ENCODE measurements around the gene HSPB1. TPM values are rescaled to one million over a fixed set of nuclear protein-coding genes. Genes with fewer than 3 reads are reported as not detected.

HSPB1 gene
- total and polyA plus RNA-seq, 2 donors: 67.7 to 1,040 TPM

DNA sequence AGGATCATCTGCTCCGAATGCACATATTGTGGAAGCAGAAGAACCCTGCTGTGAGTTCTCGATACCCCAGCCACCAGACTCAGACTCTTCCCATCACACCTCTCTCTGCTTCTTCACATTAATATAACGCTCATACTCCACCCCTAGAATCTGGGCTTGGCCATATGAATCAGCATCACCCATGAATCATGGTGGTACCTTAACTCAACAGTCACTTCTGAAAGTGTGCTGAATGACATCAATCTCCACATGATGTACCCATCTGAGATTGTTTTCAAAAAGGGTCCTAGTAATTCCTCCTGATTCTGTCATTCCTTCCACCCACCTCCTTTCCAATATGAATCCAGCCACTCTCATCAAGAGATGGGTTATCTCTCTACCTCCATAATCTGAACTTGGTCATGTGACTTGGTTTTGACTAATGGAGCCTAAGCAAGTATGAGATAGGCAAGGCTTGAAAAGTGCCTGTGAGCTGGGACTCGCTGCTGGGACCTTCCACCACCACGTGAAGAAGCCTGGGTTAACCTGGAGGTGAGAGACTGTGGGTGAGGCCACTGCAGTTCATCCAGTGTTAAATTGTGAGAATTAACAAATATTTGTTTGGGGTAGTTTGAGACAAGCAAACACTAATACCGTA, 40.9 kb downstream of the HSPB1 start:
- DNase-seq (ENCODE audit: low read depth in 6 of 9, low spot score in 9 of 9): no peak
- peaks cover 4 to 9% of the 10 kb centered on the region in 2 donors for H3K4me1 ChIP-seq (ENCODE audit: control insufficient read depth in 2 of 2, insufficient read depth in 2 of 2, low read length in 2 of 2)
- no peaks in the 10 kb centered on the region for H3K27me3 ChIP-seq (ENCODE audit: control insufficient read depth in 2 of 2, insufficient read depth in 1 of 2, low read length in 1 of 2)
- 97% methylated on average over 6 of the region's 6 CpGs for WGBS
- peaks cover 41 to 65% of the 10 kb centered on the region in 2 donors for H3K36me3 ChIP-seq (ENCODE audit: control insufficient read depth in 2 of 2, insufficient read depth in 2 of 2, low read length in 1 of 2)
- H3K4me3 ChIP-seq (ENCODE audit: low read length in 2 of 2): no peak overlapping the region
- H3K9me3 ChIP-seq (ENCODE audit: control insufficient read depth in 2 of 2, insufficient read depth in 1 of 2, low read length in 1 of 2): no peaks in the 10 kb centered on the region
- no peak overlapping the region for H3K27ac ChIP-seq (ENCODE audit: low read depth in 1 of 2, low read length in 1 of 2)

DNA sequence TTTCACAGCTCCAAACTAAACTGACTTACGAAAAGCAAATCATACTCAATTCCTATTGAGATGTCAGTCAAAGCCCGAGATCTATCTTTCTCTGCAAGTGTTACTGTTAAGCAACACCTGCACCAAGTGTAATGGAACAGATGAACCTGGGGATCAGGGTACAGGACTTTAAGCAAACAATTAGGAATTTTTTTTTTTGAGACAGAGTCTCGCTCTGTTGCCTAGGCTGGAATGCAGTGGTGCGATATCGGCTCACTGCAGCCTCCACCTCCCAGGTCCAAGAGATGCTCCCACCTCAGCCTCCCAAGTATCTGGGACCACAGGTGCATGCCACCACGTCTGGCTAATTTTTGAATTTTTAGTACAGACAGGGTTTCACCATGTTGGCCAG, 41.5 kb downstream of the HSPB1 start:
- Histone ChIP-seq H3K9me3 (ENCODE audit: control insufficient read depth in 2 of 2, insufficient read depth in 1 of 2, low read length in 1 of 2) (no peaks in the 10 kb centered on the region), H3K4me1 (ENCODE audit: control insufficient read depth in 2 of 2, insufficient read depth in 2 of 2, low read length in 2 of 2) (peaks cover 4 to 9% of the 10 kb centered on the region in 2 donors), H3K27me3 (ENCODE audit: control insufficient read depth in 2 of 2, insufficient read depth in 1 of 2, low read length in 1 of 2) (no peaks in the 10 kb centered on the region), H3K4me3 (ENCODE audit: low read length in 2 of 2) (no peak overlapping the region), H3K27ac (ENCODE audit: low read depth in 1 of 2, low read length in 1 of 2) (no peak overlapping the region), H3K36me3 (ENCODE audit: control insufficient read depth in 2 of 2, insufficient read depth in 2 of 2, low read length in 1 of 2) (peaks cover 41 to 66% of the 10 kb centered on the region in 2 donors)
- WGBS: 98% methylated on average over 6 of the region's 6 CpGs
- no peak for DNase-seq (ENCODE audit: low read depth in 6 of 9, low spot score in 9 of 9)

DNA sequence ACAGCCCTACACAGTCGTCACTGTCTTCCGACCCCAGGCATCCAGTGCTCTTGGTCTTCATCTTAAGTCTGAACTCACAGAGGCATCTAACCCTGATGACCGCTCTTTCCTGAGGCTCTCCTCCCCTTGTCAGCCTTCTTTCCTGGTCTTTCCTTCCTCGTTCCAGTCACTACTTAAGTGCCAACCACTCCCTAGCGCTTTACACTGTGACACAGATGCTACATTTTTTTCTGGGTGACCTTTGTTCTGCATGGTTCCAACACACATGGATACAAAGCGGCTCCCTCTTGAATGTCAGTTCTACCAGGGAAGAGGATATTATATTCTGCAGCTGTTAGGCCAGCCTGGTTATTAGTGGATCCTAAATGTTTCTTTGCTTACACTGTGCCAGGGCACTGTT, 43.6 kb downstream of the HSPB1 start:
- H3K4me3 ChIP-seq (ENCODE audit: low read length in 2 of 2): no peak overlapping the region
- peaks cover 4 to 9% of the 10 kb centered on the region in 2 donors for H3K4me1 ChIP-seq (ENCODE audit: control insufficient read depth in 2 of 2, insufficient read depth in 2 of 2, low read length in 2 of 2)
- H3K27me3 ChIP-seq (ENCODE audit: control insufficient read depth in 2 of 2, insufficient read depth in 1 of 2, low read length in 1 of 2): no peaks in the 10 kb centered on the region
- H3K27ac ChIP-seq (ENCODE audit: low read depth in 1 of 2, low read length in 1 of 2): no peak overlapping the region
- H3K9me3 ChIP-seq (ENCODE audit: control insufficient read depth in 2 of 2, insufficient read depth in 1 of 2, low read length in 1 of 2): no peaks in the 10 kb centered on the region
- DNase-seq (ENCODE audit: low read depth in 6 of 9, low spot score in 9 of 9): no peak
- WGBS: 98% methylated on average over 6 of the region's 6 CpGs
- H3K36me3 ChIP-seq (ENCODE audit: control insufficient read depth in 2 of 2, insufficient read depth in 2 of 2, low read length in 1 of 2): peaks cover 53 to 72% of the 10 kb centered on the region in 2 donors

DNA sequence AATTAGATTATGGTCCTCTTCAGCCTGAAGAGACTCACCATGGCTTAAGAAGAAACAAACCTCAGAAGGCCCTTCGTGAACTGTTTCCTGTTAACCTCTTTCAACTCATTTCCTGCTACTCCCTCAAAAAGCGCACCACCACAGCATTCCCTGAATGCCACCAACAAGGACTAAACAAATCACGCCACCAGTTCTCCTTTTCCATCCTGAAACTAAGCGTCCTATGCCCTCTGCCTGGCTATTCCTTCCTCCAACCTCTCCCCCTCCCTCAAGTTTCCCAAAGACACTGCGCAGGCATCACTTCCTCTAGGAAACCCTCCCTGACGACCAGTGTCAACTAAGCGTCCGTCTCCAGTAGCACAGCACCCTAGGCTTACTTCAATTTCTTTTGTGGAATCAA, 44.3 kb downstream of the HSPB1 start:
- Histone ChIP-seq H3K4me3 (ENCODE audit: low read length in 2 of 2) (no peak overlapping the region), H3K4me1 (ENCODE audit: control insufficient read depth in 2 of 2, insufficient read depth in 2 of 2, low read length in 2 of 2) (peaks cover 4 to 9% of the 10 kb centered on the region in 2 donors), H3K27ac (ENCODE audit: low read depth in 1 of 2, low read length in 1 of 2) (no peak overlapping the region), H3K9me3 (ENCODE audit: control insufficient read depth in 2 of 2, insufficient read depth in 1 of 2, low read length in 1 of 2) (no peaks in the 10 kb centered on the region), H3K27me3 (ENCODE audit: control insufficient read depth in 2 of 2, insufficient read depth in 1 of 2, low read length in 1 of 2) (no peaks in the 10 kb centered on the region), H3K36me3 (ENCODE audit: control insufficient read depth in 2 of 2, insufficient read depth in 2 of 2, low read length in 1 of 2) (peaks cover 56 to 72% of the 10 kb centered on the region in 2 donors)
- WGBS: 77% methylated on average over 8 of the region's 8 CpGs
- DNase-seq (ENCODE audit: low read depth in 6 of 9, low spot score in 9 of 9): no peak

DNA sequence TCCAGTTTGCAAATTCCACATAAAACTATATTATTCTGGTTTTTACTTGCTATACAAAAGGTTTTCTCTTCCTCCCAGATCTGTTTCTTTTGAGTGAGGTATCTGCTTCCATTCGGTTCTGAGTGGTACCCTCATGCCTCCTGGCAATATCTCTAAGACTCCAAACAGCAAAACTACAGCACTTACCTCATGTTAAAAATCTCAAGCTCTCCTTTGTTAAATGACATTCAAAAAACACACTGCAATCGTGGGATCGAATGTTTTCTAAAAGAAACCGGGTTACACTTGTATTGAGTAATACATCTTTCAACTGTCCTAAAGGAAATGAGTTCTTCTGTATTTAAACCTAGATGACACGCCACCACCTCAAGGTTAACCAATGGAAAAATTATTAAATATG, 45.2 kb downstream of the HSPB1 start:
- DNase-seq (ENCODE audit: low read depth in 6 of 9, low spot score in 9 of 9): no peak
- 94% methylated on average over 5 of the region's 5 CpGs for WGBS
- H3K9me3 ChIP-seq (ENCODE audit: control insufficient read depth in 2 of 2, insufficient read depth in 1 of 2, low read length in 1 of 2): no peaks in the 10 kb centered on the region
- H3K27ac ChIP-seq (ENCODE audit: low read depth in 1 of 2, low read length in 1 of 2): no peak overlapping the region
- H3K4me3 ChIP-seq (ENCODE audit: low read length in 2 of 2): no peak overlapping the region
- H3K36me3 ChIP-seq (ENCODE audit: control insufficient read depth in 2 of 2, insufficient read depth in 2 of 2, low read length in 1 of 2): peaks cover 52 to 68% of the 10 kb centered on the region in 2 donors
- H3K4me1 ChIP-seq (ENCODE audit: control insufficient read depth in 2 of 2, insufficient read depth in 2 of 2, low read length in 2 of 2): peaks cover 4 to 9% of the 10 kb centered on the region in 2 donors
- no peaks in the 10 kb centered on the region for H3K27me3 ChIP-seq (ENCODE audit: control insufficient read depth in 2 of 2, insufficient read depth in 1 of 2, low read length in 1 of 2)

DNA sequence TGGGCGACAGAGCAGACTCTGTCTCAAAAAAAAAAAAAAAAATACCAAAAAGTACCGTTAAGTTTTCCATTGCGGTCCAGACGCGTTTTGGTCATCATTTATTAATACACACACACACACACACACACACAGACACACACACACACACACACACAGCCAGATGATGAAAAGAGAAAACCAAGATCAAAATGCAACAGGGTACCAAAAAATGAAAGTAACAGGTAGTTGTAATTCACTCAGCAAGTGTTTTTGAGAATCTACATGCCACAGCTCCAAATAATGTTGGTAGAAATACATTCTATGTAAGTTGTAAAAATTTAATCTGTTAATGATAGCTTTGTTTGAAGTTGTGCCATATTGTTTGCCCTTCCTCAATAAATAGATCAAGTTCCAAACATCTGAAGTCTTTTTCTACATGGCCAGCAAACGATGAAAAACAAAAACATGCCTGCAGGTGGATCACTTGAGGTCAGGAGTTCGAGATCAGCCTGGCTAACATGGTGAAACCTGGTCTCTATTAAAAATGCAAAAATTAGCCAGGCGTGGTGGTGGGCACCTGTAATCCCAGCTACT, 46.9 kb downstream of the HSPB1 start:
- H3K27me3 ChIP-seq (ENCODE audit: control insufficient read depth in 2 of 2, insufficient read depth in 1 of 2, low read length in 1 of 2): no peaks in the 10 kb centered on the region
- DNase-seq (ENCODE audit: low read depth in 6 of 9, low spot score in 9 of 9): no peak
- 98% methylated on average over 8 of the region's 8 CpGs for WGBS
- peaks cover 4 to 9% of the 10 kb centered on the region in 2 donors for H3K4me1 ChIP-seq (ENCODE audit: control insufficient read depth in 2 of 2, insufficient read depth in 2 of 2, low read length in 2 of 2)
- H3K4me3 ChIP-seq (ENCODE audit: low read length in 2 of 2): no peak overlapping the region
- H3K36me3 ChIP-seq (ENCODE audit: control insufficient read depth in 2 of 2, insufficient read depth in 2 of 2, low read length in 1 of 2): peaks cover 43 to 61% of the 10 kb centered on the region in 2 donors
- peaks cover 0 to 3% of the 10 kb centered on the region in 2 donors for H3K9me3 ChIP-seq (ENCODE audit: control insufficient read depth in 2 of 2, insufficient read depth in 1 of 2, low read length in 1 of 2)
- no peak overlapping the region for H3K27ac ChIP-seq (ENCODE audit: low read depth in 1 of 2, low read length in 1 of 2)

DNA sequence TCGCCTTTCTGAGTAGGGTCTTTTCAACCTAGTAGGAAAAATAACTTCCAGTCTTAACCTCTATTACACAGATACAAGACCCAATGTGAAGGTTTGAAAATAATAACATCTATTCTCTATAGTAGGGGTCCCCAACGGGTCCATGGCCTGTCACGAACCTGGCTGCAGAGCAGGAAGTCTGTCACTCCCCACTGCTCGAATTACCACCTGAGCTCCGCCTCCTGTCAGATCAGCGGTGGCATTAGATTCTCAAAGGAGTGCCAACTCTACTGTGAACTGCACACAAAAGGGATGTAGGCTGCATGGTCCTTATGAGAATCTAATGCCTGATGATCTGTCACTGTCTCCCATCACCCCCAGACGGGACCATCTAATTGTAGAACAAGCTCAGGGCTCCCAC, 48.9 kb downstream of the HSPB1 start:
- Histone ChIP-seq H3K4me3 (ENCODE audit: low read length in 2 of 2) (no peak overlapping the region), H3K4me1 (ENCODE audit: control insufficient read depth in 2 of 2, insufficient read depth in 2 of 2, low read length in 2 of 2) (peaks cover 4 to 8% of the 10 kb centered on the region in 2 donors), H3K36me3 (ENCODE audit: control insufficient read depth in 2 of 2, insufficient read depth in 2 of 2, low read length in 1 of 2) (peaks cover 26 to 59% of the 10 kb centered on the region in 2 donors), H3K9me3 (ENCODE audit: control insufficient read depth in 2 of 2, insufficient read depth in 1 of 2, low read length in 1 of 2) (peaks cover 0 to 3% of the 10 kb centered on the region in 2 donors), H3K27ac (ENCODE audit: low read depth in 1 of 2, low read length in 1 of 2) (no peak overlapping the region), H3K27me3 (ENCODE audit: control insufficient read depth in 2 of 2, insufficient read depth in 1 of 2, low read length in 1 of 2) (no peaks in the 10 kb centered on the region)
- whole genome bisulfite sequencing: 95% methylated on average over 7 of the region's 7 CpGs
- no peak for DNase-seq (ENCODE audit: low read depth in 6 of 9, low spot score in 9 of 9)

DNA sequence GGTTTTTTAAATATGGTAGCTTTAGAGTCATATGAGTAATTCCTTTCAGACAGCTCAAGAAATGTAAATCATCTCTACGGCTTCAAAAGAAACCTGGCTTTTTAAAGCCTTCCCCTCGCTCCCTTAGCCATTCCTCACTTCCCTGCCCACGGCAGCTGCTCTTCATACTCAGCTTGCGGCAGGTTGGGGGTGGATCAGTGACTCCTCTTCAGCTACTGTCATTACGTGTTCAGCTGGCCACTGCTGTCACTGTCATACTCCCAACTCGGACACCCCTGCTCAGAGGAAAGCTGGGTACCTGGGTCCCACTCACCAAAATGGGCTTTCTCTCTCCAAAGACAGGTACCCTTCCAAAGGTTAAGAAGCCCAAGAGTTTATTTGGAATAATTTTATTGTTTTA, 49.7 kb downstream of the HSPB1 start:
- WGBS: 97% methylated on average over 6 of the region's 6 CpGs
- H3K27me3 ChIP-seq (ENCODE audit: control insufficient read depth in 2 of 2, insufficient read depth in 1 of 2, low read length in 1 of 2): no peaks in the 10 kb centered on the region
- H3K36me3 ChIP-seq (ENCODE audit: control insufficient read depth in 2 of 2, insufficient read depth in 2 of 2, low read length in 1 of 2): peaks cover 20 to 54% of the 10 kb centered on the region in 2 donors
- peaks cover 0 to 6% of the 10 kb centered on the region in 2 donors for H3K4me1 ChIP-seq (ENCODE audit: control insufficient read depth in 2 of 2, insufficient read depth in 2 of 2, low read length in 2 of 2)
- peaks cover 0 to 3% of the 10 kb centered on the region in 2 donors for H3K9me3 ChIP-seq (ENCODE audit: control insufficient read depth in 2 of 2, insufficient read depth in 1 of 2, low read length in 1 of 2)
- H3K4me3 ChIP-seq (ENCODE audit: low read length in 2 of 2): no peak overlapping the region
- no peak for DNase-seq (ENCODE audit: low read depth in 6 of 9, low spot score in 9 of 9)
- no peak overlapping the region for H3K27ac ChIP-seq (ENCODE audit: low read depth in 1 of 2, low read length in 1 of 2)

DNA sequence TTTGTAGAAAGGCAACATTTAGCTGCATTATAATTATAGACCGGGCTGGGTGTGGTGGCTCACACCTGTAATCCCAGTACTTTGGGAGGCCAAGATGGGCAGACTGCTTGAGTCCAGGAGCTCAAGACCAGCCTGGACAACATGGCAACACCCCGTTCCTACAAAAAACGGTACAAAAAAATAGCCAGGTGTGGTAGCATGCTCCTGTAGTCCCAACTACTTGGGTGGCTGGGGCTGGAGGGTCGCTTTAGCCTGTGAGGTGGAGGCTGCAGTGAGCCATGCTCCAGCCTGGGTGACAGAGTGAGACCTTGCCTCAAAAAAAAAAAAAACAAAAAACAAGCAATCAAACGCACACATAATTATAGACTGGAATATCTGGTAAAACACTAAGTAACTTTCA, 51.3 kb downstream of the HSPB1 start:
- WGBS: 99% methylated on average over 5 of the region's 5 CpGs
- no peak overlapping the region for H3K27ac ChIP-seq (ENCODE audit: low read depth in 1 of 2, low read length in 1 of 2)
- no peaks in the 10 kb centered on the region for H3K27me3 ChIP-seq (ENCODE audit: control insufficient read depth in 2 of 2, insufficient read depth in 1 of 2, low read length in 1 of 2)
- H3K4me3 ChIP-seq (ENCODE audit: low read length in 2 of 2): no peak overlapping the region
- H3K36me3 ChIP-seq (ENCODE audit: control insufficient read depth in 2 of 2, insufficient read depth in 2 of 2, low read length in 1 of 2): peaks cover 18 to 48% of the 10 kb centered on the region in 2 donors
- H3K9me3 ChIP-seq (ENCODE audit: control insufficient read depth in 2 of 2, insufficient read depth in 1 of 2, low read length in 1 of 2): peaks cover 0 to 3% of the 10 kb centered on the region in 2 donors
- H3K4me1 ChIP-seq (ENCODE audit: control insufficient read depth in 2 of 2, insufficient read depth in 2 of 2, low read length in 2 of 2): peaks cover 3 to 9% of the 10 kb centered on the region in 2 donors
- DNase-seq (ENCODE audit: low read depth in 6 of 9, low spot score in 9 of 9): no peak
